HUES48 (cell line): ENCODE results near the gene ATP4B.

Source experiments
- H3K27ac ChIP-seq: one replicate; pipeline ENCODE4 v1.7.0; 2013; ENCODE audit warnings: low read depth, low read length, inconsistent platforms
- H3K27me3 ChIP-seq: 2 replicates; pipeline ENCODE4 v1.6.1; 2013; ENCODE audit warnings: mild to moderate bottlenecking, low read length; ENCODE audit not compliant: control insufficient read depth, insufficient read depth
- H3K36me3 ChIP-seq: 2 replicates; pipeline ENCODE4 v1.6.1; 2013; ENCODE audit warnings: low read length; ENCODE audit not compliant: control insufficient read depth, insufficient read depth
- H3K4me1 ChIP-seq: 2 replicates; pipeline ENCODE4 v1.6.1; 2013; ENCODE audit warnings: mild to moderate bottlenecking, low read length; ENCODE audit not compliant: control insufficient read depth, insufficient read depth
- H3K4me3 ChIP-seq: 2 replicates; pipeline ENCODE4 v1.5.1; 2013; ENCODE audit warnings: mild to moderate bottlenecking, low read depth, low read length
- H3K9ac ChIP-seq: 2 replicates; pipeline ENCODE4 v1.6.1; 2013; ENCODE audit warnings: mild to moderate bottlenecking, low read depth, low read length, moderate library complexity
- H3K9me3 ChIP-seq: 2 replicates; pipeline ENCODE4 v1.6.1; 2013; ENCODE audit warnings: low read length; ENCODE audit not compliant: control insufficient read depth, insufficient read depth

ATP4B gene

GRCh38 chr13:113638173-113638746, 19.7 kb downstream of the ATP4B start:
- no peaks in the 10 kb centered on the region for H3K27me3 ChIP-seq
- no peak overlapping the region for H3K27ac ChIP-seq
- H3K4me3 ChIP-seq: no peak overlapping the region
- H3K4me1 ChIP-seq: no peaks in the 10 kb centered on the region
- H3K36me3 ChIP-seq: peaks cover 89% of the 10 kb centered on the region
- no peak overlapping the region for H3K9ac ChIP-seq
- peaks cover 11% of the 10 kb centered on the region; the same call in 1 of the 2 replicates for H3K9me3 ChIP-seq

GRCh38 chr13:113637262-113638160, 20.5 kb downstream of the ATP4B start:
- Histone ChIP-seq H3K36me3 (peaks cover 96% of the 10 kb centered on the region), H3K4me1 (no peaks in the 10 kb centered on the region), H3K9ac (no peak overlapping the region), H3K27me3 (no peaks in the 10 kb centered on the region), H3K27ac (no peak overlapping the region), H3K9me3 (peaks cover 6% of the 10 kb centered on the region; the same call in 1 of the 2 replicates), H3K4me3 (no peak overlapping the region)

- no peaks in the 10 kb centered on the region for H3K27me3 ChIP-seq
- H3K9me3 ChIP-seq: peaks cover 4% of the 10 kb centered on the region; the same call in 1 of the 2 replicates
- no peak overlapping the region for H3K9ac ChIP-seq
- H3K36me3 ChIP-seq: peaks cover 96% of the 10 kb centered on the region
- H3K4me1 ChIP-seq: no peaks in the 10 kb centered on the region
- H3K4me3 ChIP-seq: no peak overlapping the region
- no peak overlapping the region for H3K27ac ChIP-seq
Measured at GRCh38 chr13:113636266-113636963, 21.6 kb downstream of the ATP4B start.

GRCh38 chr13:113635709-113636108, 22.3 kb downstream of the ATP4B start:
- Histone ChIP-seq H3K4me1 (no peaks in the 10 kb centered on the region), H3K9me3 (peaks cover 2% of the 10 kb centered on the region; the same call in 1 of the 2 replicates), H3K27ac (no peak overlapping the region), H3K36me3 (peaks cover 98% of the 10 kb centered on the region), H3K9ac (no peak overlapping the region), H3K27me3 (no peaks in the 10 kb centered on the region), H3K4me3 (no peak overlapping the region)

GRCh38 chr13:113635048-113635420, 23.0 kb downstream of the ATP4B start:
- Histone ChIP-seq H3K36me3 (peaks cover 92% of the 10 kb centered on the region), H3K4me1 (no peaks in the 10 kb centered on the region), H3K9ac (no peak overlapping the region), H3K9me3 (no peaks in the 10 kb centered on the region; the same call in 1 of the 2 replicates), H3K27me3 (no peaks in the 10 kb centered on the region), H3K4me3 (no peak overlapping the region), H3K27ac (no peak overlapping the region)

- Histone ChIP-seq H3K4me1 (no peaks in the 10 kb centered on the region), H3K27ac (no peak overlapping the region), H3K9me3 (no peaks in the 10 kb centered on the region; the same call in 1 of the 2 replicates), H3K9ac (no peak overlapping the region), H3K4me3 (no peak overlapping the region), H3K36me3 (peaks cover 92% of the 10 kb centered on the region), H3K27me3 (no peaks in the 10 kb centered on the region)
Measured at GRCh38 chr13:113634279-113635047, 23.5 kb downstream of the ATP4B start.

- no peaks in the 10 kb centered on the region for H3K4me1 ChIP-seq
- H3K9me3 ChIP-seq: no peaks in the 10 kb centered on the region
- peaks cover 86% of the 10 kb centered on the region for H3K36me3 ChIP-seq
- no peaks in the 10 kb centered on the region for H3K27me3 ChIP-seq
- H3K4me3 ChIP-seq: no peak overlapping the region
- H3K27ac ChIP-seq: no peak overlapping the region
- no peak overlapping the region for H3K9ac ChIP-seq
Measured at GRCh38 chr13:113633485-113633873, 24.5 kb downstream of the ATP4B start.

GRCh38 chr13:113632706-113633484, 25.1 kb downstream of the ATP4B start:
- Histone ChIP-seq H3K4me3 (no peak overlapping the region), H3K9me3 (no peaks in the 10 kb centered on the region), H3K27ac (no peak overlapping the region), H3K9ac (no peak overlapping the region), H3K27me3 (no peaks in the 10 kb centered on the region), H3K36me3 (peaks cover 81% of the 10 kb centered on the region), H3K4me1 (no peaks in the 10 kb centered on the region)

GRCh38 chr13:113631341-113632095, 26.5 kb downstream of the ATP4B start:
- Histone ChIP-seq H3K27me3 (no peaks in the 10 kb centered on the region), H3K9ac (no peak overlapping the region), H3K27ac (no peak overlapping the region), H3K9me3 (no peaks in the 10 kb centered on the region), H3K36me3 (peaks cover 71% of the 10 kb centered on the region), H3K4me1 (no peaks in the 10 kb centered on the region), H3K4me3 (no peak overlapping the region)
